Endothelial cell (in vitro differentiated cells): ENCODE measurements around the gene TTLL5. TPM values are rescaled to one million over a fixed set of nuclear protein-coding genes. Genes with fewer than 3 reads are reported as not detected.

Source experiments
- DNase-seq: peaks from one replicate; pipeline ENCODE4 v3.0.0; 2021; ENCODE audit warnings: low spot score
- H3K27ac Mint-ChIP-seq: one replicate; pipeline ENCODE4 v1.8.0; 2021; ENCODE audit warnings: mixed read lengths, inconsistent platforms; ENCODE audit not compliant: unreplicated experiment
- H3K27me3 Mint-ChIP-seq: one replicate; pipeline ENCODE4 v1.8.0; 2021; ENCODE audit warnings: mild to moderate bottlenecking, moderate library complexity, mixed read lengths, inconsistent platforms; ENCODE audit not compliant: unreplicated experiment
- H3K36me3 Mint-ChIP-seq: one replicate; pipeline ENCODE4 v1.8.0; 2021; ENCODE audit warnings: mild to moderate bottlenecking, low read depth, mixed read lengths, inconsistent platforms; ENCODE audit not compliant: unreplicated experiment
- H3K4me1 Mint-ChIP-seq: one replicate; pipeline ENCODE4 v1.8.0; 2021; ENCODE audit warnings: mild to moderate bottlenecking, mixed read lengths, inconsistent platforms; ENCODE audit not compliant: unreplicated experiment
- H3K4me3 Mint-ChIP-seq: one replicate; pipeline ENCODE4 v1.8.0; 2021; ENCODE audit warnings: mild to moderate bottlenecking, mixed read lengths, inconsistent platforms; ENCODE audit not compliant: unreplicated experiment
- H3K9me3 Mint-ChIP-seq: one replicate; pipeline ENCODE4 v1.8.0; 2021; ENCODE audit warnings: mixed read lengths, inconsistent platforms; ENCODE audit not compliant: unreplicated experiment
- total RNA-seq: library from RNA; stranded (reverse); fragmentation: NEBNext Ultra II Directional; extraction: Animal tissue kit (Norgen Biotek cat#: 25700); gene quantifications from one replicate; pipeline ENCODE4 v1.2.1, GENCODE V29; 2021; ENCODE audit not compliant: unreplicated experiment
- TF ChIP-seq, protein P1 (sequence below): fragments of 200-600 bp; sonication (generic); IDR thresholded peaks from one replicate; pipeline ENCODE4 v1.5.0; 2021; ENCODE audit warnings: antibody characterized with exemption; ENCODE audit not compliant: unreplicated experiment

The TTLL5 gene
- total RNA-seq, 1 donor from 2014 or later: 62.8 TPM

DNA sequence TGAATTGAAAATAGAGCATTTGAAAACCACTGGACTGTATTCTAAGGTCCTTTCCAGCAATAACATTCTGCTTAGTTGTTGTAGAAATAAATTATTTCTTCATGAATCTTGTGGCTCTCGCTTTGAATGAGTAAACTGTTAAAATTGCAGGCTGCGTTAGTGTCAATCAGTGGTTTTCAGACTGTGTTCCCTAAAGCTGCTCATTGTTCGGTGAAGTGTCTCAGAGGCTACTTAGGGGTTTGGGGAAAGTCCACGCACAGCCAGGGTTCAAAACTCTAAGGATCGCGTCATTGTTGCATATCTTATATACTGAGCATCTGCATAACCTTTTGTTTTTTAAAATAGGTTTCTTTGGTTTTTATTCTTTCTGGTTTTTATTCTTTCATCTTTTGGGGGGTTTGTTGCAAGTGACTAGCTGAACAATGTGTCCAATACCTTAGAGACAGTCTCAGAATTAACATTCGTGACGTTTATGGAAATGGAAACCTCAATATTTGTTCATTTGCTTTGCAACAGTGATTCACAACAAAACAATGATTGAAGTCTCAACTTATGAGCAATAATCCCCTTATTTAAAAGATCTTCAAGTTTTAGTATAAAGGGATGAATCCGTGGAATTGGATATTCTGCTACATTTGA, 108.1 kb downstream of the TTLL5 start:
- Mint-ChIP-seq H3K27me3 (no peaks in the 10 kb centered on the region), H3K4me1 (no peaks in the 10 kb centered on the region), H3K4me3 (no peak overlapping the region), H3K27ac (no peak overlapping the region), H3K36me3 (peaks cover 5% of the 10 kb centered on the region), H3K9me3 (no peaks in the 10 kb centered on the region)
- TF ChIP-seq, protein P1, sequence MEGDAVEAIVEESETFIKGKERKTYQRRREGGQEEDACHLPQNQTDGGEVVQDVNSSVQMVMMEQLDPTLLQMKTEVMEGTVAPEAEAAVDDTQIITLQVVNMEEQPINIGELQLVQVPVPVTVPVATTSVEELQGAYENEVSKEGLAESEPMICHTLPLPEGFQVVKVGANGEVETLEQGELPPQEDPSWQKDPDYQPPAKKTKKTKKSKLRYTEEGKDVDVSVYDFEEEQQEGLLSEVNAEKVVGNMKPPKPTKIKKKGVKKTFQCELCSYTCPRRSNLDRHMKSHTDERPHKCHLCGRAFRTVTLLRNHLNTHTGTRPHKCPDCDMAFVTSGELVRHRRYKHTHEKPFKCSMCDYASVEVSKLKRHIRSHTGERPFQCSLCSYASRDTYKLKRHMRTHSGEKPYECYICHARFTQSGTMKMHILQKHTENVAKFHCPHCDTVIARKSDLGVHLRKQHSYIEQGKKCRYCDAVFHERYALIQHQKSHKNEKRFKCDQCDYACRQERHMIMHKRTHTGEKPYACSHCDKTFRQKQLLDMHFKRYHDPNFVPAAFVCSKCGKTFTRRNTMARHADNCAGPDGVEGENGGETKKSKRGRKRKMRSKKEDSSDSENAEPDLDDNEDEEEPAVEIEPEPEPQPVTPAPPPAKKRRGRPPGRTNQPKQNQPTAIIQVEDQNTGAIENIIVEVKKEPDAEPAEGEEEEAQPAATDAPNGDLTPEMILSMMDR: no peak
- no peak for DNase-seq

DNA sequence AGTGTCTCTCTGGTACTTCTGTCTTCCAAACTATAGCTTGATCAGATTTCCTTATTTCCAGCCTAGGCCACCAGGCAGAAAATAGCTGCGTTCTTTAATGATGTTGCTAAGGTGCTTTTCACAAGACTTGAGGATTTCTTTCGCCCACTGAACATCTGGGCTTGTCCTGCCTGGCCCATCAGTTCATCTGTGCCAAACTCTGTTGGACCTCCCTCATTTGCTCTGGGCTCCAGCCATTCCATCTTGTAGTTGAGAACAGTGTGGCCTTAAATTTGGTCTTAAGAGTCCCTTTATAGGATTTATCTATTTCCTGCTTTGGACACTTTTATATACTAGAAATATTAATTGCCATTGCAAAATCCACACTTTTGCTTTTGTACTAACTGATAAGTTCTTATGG, 109.6 kb downstream of the TTLL5 start:
- Mint-ChIP-seq H3K27ac (no peak overlapping the region), H3K4me1 (no peaks in the 10 kb centered on the region), H3K27me3 (no peaks in the 10 kb centered on the region), H3K9me3 (no peaks in the 10 kb centered on the region), H3K4me3 (no peak overlapping the region), H3K36me3 (peaks cover 15% of the 10 kb centered on the region)
- no peak for DNase-seq
- TF ChIP-seq, protein P1: no peak

DNA sequence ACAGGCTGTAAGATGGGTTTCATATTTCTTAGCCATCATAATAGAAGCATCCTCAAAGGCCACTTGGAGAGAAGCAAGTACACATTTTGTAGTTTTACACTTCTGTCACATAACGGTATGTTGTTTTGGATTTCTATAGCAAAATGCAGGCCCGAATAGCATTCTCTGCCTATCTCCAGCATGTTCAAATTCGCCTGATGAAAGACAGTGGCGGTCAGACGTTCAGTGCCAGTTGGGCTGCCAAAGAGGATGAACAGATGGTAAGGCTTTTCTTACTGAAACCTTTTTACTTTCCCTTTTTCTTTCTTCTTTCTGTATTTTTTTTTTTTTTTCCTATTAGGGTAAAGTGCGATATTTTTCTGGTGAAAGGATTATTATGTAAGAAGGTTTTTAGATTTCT, 110.5 kb downstream of the TTLL5 start:
- H3K36me3 Mint-ChIP-seq: peaks cover 15% of the 10 kb centered on the region
- H3K9me3 Mint-ChIP-seq: no peaks in the 10 kb centered on the region
- no peak for DNase-seq
- no peak overlapping the region for H3K27ac Mint-ChIP-seq
- H3K27me3 Mint-ChIP-seq: no peaks in the 10 kb centered on the region
- no peaks in the 10 kb centered on the region for H3K4me1 Mint-ChIP-seq
- TF ChIP-seq, protein P1: no peak
- H3K4me3 Mint-ChIP-seq: no peak overlapping the region

DNA sequence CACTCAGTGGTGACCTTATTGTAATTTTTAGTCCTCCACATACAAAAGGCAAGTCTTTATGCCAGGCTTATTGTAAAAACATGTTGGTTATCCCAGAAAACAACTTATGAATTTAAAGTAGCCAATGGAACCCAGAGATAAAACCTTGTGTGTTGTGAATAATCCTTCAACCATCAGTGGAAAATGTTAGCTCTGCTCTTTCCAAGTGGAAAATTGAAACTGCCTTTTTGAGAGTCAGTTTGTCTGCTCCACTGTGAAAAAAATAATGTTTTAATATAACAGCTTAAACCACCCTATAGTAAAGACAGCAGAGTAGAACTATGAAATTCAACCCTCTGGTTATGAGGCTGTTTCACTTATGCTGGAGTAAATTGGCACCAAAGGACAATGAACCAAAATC, 112.0 kb downstream of the TTLL5 start:
- Mint-ChIP-seq H3K4me3 (no peak overlapping the region), H3K27ac (no peak overlapping the region), H3K4me1 (no peaks in the 10 kb centered on the region), H3K27me3 (no peaks in the 10 kb centered on the region), H3K9me3 (no peaks in the 10 kb centered on the region), H3K36me3 (peaks cover 16% of the 10 kb centered on the region)
- TF ChIP-seq, protein P1: no peak
- no peak for DNase-seq

DNA sequence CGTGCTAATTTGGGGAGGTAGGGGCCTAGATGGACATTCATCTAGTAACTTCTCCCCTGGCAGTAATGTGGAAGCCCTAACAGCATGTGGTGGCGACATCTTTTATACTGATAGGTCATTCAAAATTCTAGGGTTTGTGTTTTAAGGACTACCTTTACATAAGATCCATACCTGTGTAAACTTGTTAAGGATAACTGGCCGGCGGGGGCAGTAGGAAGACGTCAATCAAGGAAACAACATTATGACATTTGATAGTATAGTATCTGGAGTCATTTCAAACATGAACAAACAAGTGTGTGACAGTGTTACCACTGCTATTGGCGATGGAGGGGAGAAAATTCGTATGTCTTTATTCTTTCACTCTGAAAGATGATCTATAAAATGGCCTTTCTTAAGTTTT, 120.0 kb downstream of the TTLL5 start:
- TF ChIP-seq, protein P1: no peak
- H3K9me3 Mint-ChIP-seq: no peaks in the 10 kb centered on the region
- peaks cover 32% of the 10 kb centered on the region for H3K36me3 Mint-ChIP-seq
- H3K4me1 Mint-ChIP-seq: peaks cover 5% of the 10 kb centered on the region
- H3K27ac Mint-ChIP-seq: no peak overlapping the region
- no peak overlapping the region for H3K4me3 Mint-ChIP-seq
- DNase-seq: no peak
- no peaks in the 10 kb centered on the region for H3K27me3 Mint-ChIP-seq
